GM19023 (cell line): Measurements from ENCODE around the gene ZNF587.
"Not testable (repeated sequence)": the region's sequence is repeated elsewhere in the genome, so short reads cannot be mapped to it uniquely, and the experiment has no call there.

Experiments used
- ATAC-seq: cut with Tn5 transposase; IDR thresholded peaks from one replicate; pipeline ENCODE4 v1.9.1; 2021; ENCODE audit warnings: mild to moderate bottlenecking, moderate library complexity; ENCODE audit not compliant: unreplicated experiment

Gene ZNF587

DNA sequence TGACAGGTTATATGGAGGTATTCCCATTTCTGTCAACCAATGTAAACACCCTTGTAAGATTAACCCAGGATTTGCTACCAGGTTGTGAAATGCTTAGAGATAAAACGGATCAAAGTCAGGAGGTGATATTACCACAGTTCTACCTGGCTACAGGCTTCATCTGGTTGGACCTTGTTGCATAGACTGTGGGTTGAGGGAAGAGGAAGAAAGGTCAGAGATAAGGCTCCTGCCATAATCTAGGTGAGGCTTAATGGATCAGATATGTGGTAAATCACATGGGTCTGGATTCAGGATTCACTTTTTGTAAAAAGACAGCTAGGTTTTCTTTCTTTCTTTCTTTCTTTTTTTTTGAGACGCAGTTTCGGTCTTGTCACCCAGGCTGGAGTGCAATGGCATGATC, 28.2 kb upstream of the ZNF587 start:
- not testable (repeated sequence) for ATAC-seq

DNA sequence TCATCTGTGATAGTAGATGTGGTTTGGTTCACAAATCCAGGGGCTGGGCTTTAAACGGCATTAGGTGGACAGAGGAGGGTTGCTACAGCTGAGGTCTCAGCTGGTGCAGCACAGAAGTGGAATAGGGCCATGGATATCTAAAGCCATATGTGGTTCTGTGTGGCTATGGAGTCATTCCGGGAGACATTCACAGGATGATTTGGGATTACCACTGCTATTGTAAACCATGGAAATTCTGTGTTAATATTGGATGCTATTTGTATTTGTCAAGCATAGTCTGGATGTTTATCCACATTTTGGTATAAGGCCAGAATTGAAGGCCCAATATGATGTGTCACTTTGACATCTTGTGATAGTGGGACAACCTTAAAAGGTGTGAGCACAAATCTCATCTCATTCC, 26.5 kb upstream of the ZNF587 start:
- ATAC-seq, result not testable (repeated sequence)

DNA sequence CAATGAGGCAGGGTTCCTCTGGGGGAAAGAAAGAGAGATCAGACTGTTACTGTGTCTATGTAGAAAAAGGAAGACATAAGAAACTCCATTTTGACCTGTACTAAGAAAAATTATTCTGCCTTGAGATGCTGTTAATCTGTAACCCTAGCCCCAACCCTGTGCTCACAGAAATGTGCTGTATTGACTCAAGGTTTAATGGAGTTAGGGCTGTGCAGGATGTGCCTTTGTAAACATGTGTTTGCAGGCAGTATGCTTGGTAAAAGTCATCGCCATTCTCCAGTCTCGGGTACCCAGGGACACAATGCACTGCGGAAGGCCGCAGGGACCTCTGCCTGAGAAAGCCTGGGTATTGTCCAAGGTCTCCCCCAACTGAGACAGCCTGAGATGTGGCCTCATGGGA, 26.1 kb upstream of the ZNF587 start:
- not testable (repeated sequence) for ATAC-seq

DNA sequence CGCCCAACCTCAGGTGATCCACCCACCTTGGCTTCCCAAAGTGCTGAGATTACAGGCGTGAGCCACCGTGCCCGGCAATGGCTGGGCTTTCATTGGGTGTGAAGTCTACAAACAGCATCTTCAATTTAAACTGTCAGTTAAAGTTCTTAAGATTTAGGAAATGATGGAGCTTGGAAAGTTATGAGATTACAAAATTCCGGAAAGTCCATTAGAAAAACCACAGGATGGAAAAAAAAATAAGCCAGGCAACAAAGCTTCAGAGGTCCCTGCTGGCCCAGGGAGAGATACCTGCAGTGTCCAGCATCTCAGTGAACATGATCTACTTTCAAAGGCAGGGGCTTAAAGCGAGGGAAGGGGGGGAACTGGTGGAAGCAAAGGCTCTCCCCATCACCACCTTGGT, 24.1 kb upstream of the ZNF587 start:
- no peak for ATAC-seq

DNA sequence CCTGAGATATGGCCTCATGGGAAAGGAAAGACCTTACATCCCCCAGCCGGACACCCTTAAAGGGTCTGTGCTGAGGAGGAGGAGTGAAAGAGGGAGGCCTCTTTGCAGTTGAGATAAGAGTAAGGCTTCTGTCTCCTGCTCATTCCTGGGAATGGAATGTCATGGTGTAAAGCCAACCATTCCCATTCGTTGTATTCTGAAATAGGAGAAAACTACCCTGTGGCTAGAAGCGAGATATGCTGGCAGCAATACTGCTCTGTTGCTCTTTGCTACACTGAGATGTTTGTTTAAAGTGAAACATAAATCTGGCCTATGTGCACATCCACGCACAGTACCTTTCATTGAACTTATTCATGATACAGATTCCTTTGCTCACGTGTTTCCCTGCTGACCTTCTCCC, 20.3 kb upstream of the ZNF587 start:
- no peak for ATAC-seq

DNA sequence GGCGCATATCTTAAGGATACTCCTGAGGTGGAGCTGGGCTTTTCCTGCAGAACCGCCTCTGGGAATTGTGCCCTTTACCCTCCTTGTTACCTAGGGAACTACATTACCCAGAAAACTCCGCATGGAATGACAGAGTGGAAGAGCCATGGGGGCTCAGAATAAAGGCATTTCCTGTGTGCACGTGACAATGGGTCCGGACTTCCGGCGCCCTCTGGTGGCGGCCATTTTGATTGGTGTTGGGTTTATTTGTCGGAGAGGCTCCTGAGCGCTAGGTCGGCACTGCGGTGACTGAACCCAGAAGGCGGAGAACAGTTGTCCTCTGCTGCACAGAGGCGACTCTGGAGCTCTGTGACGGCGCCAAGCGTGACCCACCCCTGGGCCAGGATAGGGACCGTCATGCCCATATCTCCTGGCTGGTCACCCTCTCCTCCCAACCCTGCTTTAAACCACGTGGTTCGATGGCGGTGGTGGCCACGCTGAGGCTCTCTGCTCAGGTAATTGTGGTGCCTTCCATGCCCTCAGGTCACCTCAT, 19.5 kb upstream of the ZNF587 start, which contains the start of gene ZNF587B:
Gene ZNF587B (plus strand): TSS at position 229 of the 532 bp plus-strand sequence. CDS start 230 bp downstream, at position 459.
- ATAC-seq, result no peak

DNA sequence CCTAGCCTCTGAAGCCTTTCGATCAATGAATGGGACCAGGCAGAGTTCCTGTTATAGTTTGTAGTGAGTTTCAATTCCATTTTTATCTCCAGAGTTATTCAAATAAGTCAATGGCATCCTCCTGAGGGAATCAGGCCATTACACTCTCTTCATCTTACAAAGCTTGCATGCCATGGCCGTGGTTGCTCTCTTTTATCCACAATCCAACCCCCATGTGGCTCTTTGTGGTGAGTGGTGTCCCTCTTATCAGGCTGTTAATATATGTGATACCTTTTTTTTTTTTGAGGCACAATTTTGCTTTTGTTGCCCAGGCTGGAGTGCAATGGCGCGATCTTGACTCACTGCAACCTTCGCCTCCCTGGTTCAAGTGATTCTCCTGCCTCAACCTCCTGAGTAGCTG, 12.7 kb upstream of the ZNF587 start:
- ATAC-seq, result not testable (repeated sequence)

DNA sequence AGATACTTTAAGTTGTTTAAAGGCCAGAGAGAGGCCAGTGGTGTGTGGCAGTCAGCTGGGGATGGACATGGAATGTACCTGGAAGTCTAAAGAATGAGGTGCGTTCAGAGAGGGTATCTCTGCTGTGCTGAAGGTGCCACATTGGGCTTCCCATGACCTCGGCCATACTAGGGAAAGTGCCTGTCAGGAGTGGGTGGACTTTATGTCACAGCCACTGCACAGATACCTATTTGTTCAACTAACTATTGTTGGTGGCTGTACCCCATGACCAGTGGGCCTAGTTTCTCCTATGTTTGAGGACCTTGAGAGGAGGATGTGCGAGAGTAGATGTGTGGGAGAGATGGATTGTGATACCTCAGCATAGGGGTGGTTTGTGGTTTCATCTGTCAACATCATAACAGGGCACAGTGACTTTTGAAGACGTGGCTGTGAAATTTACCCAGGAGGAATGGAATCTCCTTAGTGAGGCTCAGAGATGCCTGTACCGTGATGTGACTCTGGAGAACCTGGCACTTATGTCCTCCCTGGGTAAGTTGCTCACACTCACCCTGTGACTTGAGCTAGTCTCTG, 11.0 kb upstream of the ZNF587 start:
- not testable (repeated sequence) for ATAC-seq

DNA sequence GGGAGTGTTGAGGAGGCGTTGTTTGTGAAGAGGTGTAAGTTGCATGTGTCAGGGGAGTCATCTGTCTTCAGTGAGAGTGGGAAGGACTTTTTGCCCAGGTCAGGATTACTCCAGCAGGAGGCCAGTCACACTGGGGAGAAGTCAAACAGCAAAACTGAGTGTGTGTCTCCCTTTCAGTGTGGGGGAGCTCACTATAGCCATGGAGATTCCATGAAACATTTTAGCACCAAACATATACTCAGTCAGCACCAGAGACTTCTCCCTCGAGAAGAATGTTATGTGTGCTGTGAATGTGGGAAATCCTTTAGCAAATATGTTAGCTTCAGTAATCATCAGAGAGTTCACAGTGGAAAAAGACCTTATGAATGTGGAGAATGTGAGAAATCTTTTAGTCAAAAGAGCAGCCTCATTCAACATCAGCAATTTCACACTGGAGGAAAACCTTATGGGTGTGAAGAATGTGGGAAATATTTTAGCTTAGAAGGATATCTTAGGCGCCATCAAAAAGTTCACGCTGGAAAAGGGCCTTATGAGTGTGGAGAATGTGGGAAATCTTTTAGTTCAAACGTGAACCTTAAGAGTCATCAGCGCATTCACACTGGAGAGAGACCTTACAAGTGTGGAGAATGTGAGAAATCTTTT, 8.4 kb upstream of the ZNF587 start:
- ATAC-seq, result no peak

DNA sequence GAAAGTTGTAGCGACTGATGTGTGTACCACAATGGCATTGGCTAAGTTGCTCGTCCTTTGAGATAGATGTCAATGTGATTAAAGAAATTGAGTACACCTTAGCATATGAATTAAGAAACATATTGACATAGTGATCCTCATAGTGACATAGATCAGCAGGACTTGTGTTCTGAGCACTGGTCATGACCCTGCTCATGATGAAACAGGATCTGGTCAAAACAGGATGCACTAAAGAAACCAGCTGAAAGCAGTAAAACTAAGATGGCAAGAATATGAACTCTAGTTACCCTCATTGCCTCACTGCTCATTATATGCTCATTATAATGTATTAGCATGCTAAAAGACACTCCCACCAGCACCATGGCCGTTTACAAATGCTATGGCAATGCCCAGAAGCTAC, 2.5 kb upstream of the ZNF587 start:
- not testable (repeated sequence) for ATAC-seq

DNA sequence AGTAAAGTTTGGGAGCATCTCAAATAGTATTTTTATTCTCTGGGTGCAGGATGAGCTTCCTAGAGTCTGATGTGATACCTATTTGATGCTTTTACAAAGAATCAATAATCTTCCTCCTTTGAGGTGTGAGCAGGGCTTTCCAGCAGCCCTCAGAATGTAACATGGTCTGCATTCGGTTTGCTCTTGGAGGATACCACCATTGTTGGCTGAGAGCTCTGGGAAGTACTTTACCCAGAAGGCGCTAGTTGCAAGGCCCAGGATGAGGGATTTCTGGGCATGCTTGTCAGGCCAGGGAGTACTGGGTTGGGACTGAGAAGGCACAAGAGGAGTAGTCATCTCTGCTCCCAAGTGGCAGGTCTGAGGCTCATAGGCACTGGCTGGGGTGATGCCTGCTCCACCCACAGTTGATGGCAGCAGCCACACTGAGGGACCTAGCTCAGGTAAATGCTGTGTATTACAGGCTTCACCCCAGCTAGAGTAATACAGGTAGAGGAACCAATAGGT, 445 bp upstream of the ZNF587 start:
- peak; percentile 6 for ATAC-seq

DNA sequence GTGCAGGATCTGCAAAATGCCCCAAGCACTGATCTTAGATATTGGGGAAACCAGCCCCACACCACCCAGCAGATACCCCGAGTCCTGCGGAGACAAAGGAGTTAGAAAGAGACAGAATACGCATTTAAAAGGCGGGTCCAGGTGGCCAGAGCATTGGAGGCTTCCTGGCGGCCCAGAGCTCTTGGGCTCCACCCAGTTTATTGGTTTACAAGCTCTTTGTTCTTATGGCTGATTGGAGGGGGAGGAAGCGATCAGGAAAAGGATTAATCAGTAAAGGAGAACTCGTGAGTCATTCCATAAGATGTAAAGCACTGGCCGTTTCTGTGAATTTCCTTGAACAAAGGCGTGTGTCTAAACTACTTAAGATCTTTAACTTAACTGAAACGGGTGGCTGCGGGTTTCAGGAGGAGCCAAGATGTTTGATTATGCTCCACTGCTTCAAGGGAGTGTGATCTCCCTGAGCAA, 926 bp downstream of the ZNF587 start:
- no peak for ATAC-seq

DNA sequence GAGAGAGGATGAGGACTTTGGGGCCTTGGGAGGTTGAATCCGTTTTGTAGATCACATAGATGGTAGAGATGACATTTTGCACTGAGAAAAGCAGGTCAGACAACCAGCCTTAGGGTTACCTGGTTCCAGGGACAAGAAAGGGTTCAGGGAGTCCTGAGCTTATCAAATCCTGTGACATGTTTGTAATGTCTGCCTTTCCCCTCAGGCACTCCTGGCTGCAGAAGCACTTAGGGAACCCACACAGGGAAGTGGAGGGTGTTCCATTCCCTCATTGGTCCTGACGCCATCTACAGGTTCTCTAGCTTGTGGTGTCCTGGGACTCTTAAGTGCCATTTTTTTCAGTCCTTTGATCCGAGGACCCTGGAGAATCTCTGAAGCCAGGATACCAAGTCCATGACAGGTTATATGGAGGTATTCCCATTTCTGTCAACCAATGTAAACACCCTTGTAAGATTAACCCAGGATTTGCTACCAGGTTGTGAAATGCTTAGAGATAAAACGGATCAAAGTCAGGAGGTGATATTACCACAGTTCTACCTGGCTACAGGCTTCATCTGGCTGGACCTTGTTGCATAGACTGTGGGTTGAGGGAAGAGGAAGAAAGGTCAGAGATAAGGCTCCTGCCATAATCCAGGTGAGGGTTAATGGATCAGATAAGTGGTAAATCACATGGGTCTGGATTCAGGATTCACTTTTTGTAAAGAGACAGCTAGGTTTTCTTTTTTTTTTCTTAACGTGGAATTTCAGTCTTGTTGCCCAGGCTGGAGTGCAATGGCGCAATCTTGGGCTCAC, 2.3 kb downstream of the ZNF587 start:
- not testable (repeated sequence) for ATAC-seq

DNA sequence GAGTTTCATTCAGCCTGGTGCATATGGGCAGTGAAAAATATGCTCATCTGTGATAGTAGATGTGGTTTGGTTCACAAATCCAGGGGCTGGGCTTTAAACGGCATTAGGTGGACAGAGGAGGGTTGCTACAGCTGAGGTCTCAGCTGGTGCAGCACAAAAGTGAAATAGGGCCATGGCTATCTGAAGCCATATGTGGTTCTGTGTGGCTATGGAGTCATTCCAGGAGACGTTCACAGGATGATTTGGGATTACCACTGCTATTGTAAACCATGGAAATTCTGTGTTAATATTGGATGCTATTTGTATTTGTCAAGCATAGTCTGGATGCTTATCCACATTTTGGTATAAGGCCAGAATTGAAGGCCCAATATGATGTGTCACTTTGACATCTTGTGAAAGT, 4.5 kb downstream of the ZNF587 start:
- not testable (repeated sequence) for ATAC-seq

DNA sequence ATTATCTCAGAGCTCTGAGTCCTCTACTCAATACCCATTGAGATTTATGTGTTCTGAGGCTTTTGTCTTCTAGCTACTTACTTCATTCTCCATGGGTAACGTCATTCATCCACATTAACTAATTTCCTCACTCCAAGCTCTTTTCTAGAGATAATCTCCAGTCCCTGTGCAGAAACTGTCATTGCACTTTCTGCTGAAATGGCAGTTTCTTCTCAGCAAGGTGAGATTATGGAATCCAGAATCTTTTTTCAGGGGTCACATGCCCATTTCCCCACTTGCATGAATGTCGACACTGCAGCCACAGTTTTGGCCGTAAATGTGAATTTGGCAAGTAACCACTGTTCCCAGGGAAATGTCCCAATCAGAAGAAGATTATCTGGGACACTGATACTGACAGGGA, 12.7 kb downstream of the ZNF587 start:
- ATAC-seq, result not testable (repeated sequence)

DNA sequence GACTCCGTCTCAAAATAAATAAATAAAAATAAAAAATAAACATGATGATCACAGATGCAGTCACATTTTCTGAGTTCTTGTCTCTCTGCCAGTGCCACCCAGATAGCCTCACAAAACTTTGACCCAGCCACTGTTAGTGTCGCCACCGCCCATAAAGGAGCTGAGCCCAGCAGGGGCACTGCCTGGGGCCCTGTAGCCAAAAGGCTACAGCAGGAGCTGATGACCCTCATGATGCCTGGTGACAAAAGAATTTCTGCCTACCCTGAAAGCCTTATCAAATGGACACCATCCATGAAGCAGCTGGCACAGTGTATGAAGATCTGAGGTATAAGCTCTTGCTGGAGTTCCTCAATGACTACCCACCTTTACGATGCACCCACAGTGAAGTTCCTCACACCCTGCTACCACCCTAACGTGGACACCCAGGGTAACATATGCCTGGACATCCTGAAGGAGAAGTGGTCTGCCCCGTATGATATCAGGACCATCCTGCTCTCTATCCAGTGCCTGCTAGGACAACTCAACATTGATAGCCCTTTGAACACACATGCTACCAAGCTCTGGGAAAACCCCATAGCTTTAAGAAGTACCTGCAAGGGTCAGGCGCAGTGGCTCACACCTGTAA, 18.3 kb downstream of the ZNF587 start:
- ATAC-seq, result no peak

DNA sequence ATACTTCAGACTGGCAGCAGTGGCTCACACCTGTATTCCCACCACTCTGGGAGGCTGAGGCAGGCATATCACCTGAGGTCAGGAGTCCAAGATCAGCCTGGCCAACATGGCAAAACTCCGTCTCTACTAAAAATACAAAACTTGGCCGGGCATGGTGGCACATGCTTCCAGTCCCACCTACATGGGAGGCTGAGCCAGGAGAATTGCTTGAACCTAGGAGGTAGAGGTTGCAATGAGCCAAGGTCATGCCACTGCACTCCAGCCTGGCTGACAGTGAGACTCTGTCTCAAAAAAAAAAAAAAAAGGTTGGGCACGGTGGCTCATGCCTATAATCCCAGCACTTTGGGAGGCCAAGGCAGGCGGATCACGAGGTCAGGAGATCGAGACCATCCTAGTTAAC, 20.0 kb downstream of the ZNF587 start:
- ATAC-seq, result not testable (repeated sequence)

DNA sequence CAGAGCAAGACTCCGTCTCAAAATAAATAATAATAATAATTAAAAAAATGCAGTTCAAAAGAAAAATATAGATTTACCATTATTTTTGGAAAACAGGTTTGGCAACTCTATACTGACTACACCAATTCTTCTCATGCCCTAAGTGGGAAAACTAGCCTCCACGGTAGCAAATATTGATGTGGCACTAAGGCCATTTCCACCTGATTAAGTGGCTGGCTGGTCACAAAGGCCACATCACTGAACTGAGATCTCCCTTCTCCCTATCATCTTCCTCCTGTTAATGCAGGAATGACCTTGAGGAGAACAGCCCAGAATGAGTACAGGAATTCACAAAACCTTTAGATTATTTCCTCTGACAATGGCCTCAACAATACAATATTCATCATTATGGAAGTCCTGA, 20.6 kb downstream of the ZNF587 start:
- ATAC-seq, result no peak

DNA sequence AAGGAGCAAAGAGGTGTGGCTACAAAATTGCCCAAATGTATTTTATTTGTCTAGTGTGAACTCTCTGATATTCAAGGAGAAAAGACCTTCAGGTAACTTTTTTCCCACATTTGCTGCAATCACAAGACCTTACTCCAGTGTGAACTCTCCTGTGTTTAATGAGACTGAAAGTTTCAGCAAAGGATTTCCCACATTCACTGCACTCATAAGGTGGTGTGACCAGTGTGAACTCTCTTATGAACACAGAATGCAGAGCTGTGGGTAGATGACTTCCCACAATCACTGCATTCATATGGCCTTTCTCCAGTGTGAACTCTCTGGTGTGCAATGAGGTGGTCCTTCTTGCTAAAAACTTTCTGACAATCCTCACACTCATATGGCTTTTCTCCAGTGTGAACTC, 22.8 kb downstream of the ZNF587 start:
- ATAC-seq, result no peak

DNA sequence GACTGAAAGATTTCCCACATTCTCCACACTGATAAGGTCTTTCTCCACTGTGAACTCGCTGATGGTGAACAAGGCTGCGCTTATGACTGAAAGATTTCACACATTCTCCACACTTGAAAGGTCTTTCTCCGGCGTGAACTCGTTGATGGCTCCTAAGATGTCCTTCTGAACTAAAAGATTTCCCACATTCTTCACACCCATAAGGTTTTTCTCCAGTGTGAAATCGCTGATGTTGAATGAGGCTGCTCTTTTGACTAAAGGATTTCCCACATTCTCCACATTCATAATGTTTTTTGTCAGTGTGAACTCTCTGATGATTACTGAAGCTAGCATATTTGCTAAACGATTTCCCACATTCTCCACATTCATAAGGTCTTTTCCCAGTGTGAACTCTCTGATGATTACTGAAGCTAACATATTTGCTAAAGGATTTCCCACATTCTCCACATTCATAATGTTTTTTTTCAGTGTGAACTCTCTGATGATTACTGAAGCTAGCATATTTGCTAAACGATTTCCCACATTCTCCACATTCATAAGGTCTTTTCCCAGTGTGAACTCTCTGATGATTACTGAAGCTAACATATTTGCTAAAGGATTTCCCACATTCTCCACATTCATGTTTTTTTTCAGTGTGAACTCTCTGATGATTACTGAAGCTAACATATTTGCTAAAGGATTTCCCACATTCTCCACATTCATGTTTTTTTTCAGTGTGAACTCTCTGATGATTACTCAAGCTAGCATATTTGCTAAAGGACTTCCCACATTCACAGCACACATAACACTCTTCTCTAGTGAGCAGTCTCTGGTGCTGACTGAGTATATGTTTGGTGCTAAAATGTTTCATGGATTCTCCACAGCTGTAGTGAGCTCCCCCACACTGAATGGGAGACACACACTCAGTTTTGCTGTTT, 24.5 kb downstream of the ZNF587 start:
- ATAC-seq, result not testable (repeated sequence)
